Naive thymus-derived CD4-positive, alpha-beta T cell (primary cell): Measurements from ENCODE around the gene ABHD2. TPM values are rescaled to one million over a fixed set of nuclear protein-coding genes. Genes with fewer than 3 reads are reported as not detected.

Experiments used
- ATAC-seq: fragments of 150-1000 bp; cut with Tn5 transposase; 2 replicates; pipeline ENCODE4 v1.10.0; 2021; ENCODE audit warnings: mild to moderate bottlenecking, moderate library complexity
- CTCF ChIA-PET: fragments of 350-600 bp; sonication (Branson Sonifier 250); formaldehyde crosslinking; loops from one replicate; lab custom pipeline; 2021; ENCODE audit warnings: antibody characterized with exemption; lab: Charles Lee
- POLR2A ChIA-PET: fragments of 350-600 bp; sonication (Branson Sonifier 250); formaldehyde crosslinking; loops from one replicate; lab custom pipeline; 2021; ENCODE audit warnings: antibody characterized with exemption, inconsistent platforms; lab: Charles Lee
- DNase-seq, 9 donors: peaks; one replicate each; pipeline versions ENCODE4 v3.0.0 to v3.0.0-alpha.2; 2020 to 2022; ENCODE audit warnings: mixed read lengths in 1 of 9
- H3K27ac ChIP-seq: one replicate; pipeline ENCODE4 v1.7.0; 2013; ENCODE audit warnings: mild to moderate bottlenecking, low read depth, low read length, moderate library complexity
- H3K27me3 ChIP-seq, 2 donors: one replicate each; pipeline ENCODE4 v1.7.0; 2013; ENCODE audit warnings: low read length in 2 of 2, mild to moderate bottlenecking in 2 of 2, moderate library complexity in 2 of 2; ENCODE audit not compliant: control insufficient read depth in 2 of 2, insufficient read depth in 2 of 2
- H3K36me3 ChIP-seq, 3 experiments: 1 replicate in 2 of 3; 2 replicates in 1 of 3; pipeline ENCODE4 v1.7.0; 2013; ENCODE audit warnings: low read length in 3 of 3, mild to moderate bottlenecking in 3 of 3, moderate library complexity in 1 of 3; ENCODE audit not compliant: insufficient read depth in 3 of 3, control insufficient read depth in 2 of 3
- H3K4me1 ChIP-seq, 2 donors: one replicate each; pipeline ENCODE4 v1.7.0; 2013; ENCODE audit warnings: low read length in 2 of 2, mild to moderate bottlenecking in 2 of 2, moderate library complexity in 1 of 2; ENCODE audit not compliant: control insufficient read depth in 2 of 2, insufficient read depth in 2 of 2
- H3K4me3 ChIP-seq: 2 replicates; pipeline ENCODE4 v1.7.0; 2013; ENCODE audit warnings: mild to moderate bottlenecking, low read length
- H3K9me3 ChIP-seq, 3 experiments: 1 replicate in 2 of 3; 2 replicates in 1 of 3; pipeline ENCODE4 v1.7.0; 2013; ENCODE audit warnings: low read length in 3 of 3; ENCODE audit not compliant: control insufficient read depth in 2 of 3
- H3K27ac Mint-ChIP-seq, 9 donors: one replicate each; pipeline ENCODE4 v1.8.0; 2020 to 2022; ENCODE audit warnings: mixed read lengths in 9 of 9, mild to moderate bottlenecking in 8 of 9, moderate library complexity in 5 of 9, inconsistent platforms in 2 of 9
- H3K27me3 Mint-ChIP-seq, 5 donors: one replicate each; pipeline ENCODE4 v1.8.0; 2021 to 2022; ENCODE audit warnings: mixed read lengths in 5 of 5, mild to moderate bottlenecking in 1 of 5
- H3K36me3 Mint-ChIP-seq, 5 donors: one replicate each; pipeline ENCODE4 v1.8.0; 2020 to 2022; ENCODE audit warnings: mixed read lengths in 5 of 5, mild to moderate bottlenecking in 3 of 5, inconsistent platforms in 1 of 5
- H3K4me1 Mint-ChIP-seq, 7 donors: one replicate each; pipeline ENCODE4 v1.8.0; 2020 to 2022; ENCODE audit warnings: mixed read lengths in 7 of 7, mild to moderate bottlenecking in 3 of 7, inconsistent platforms in 1 of 7
- H3K4me3 Mint-ChIP-seq, 10 donors: one replicate each; pipeline ENCODE4 v1.8.0; 2020 to 2022; ENCODE audit warnings: mild to moderate bottlenecking in 10 of 10, mixed read lengths in 10 of 10, moderate library complexity in 6 of 10, inconsistent platforms in 2 of 10
- H3K9me3 Mint-ChIP-seq, 11 donors: one replicate each; pipeline ENCODE4 v1.8.0; 2020 to 2022; ENCODE audit warnings: mixed read lengths in 11 of 11, mild to moderate bottlenecking in 4 of 11, inconsistent platforms in 1 of 11, moderate library complexity in 1 of 11
- intact Hi-C, 2 donors: fragments of 100-400 bp; cut with micrococcal nuclease; formaldehyde crosslinking; loops; one replicate each; pipeline ENCODE4 v1.15.1; 2023
- polyA plus RNA-seq, 2 donors: library from polyadenylated mRNA; unstranded; fragments of 300-500 nt; fragmentation: Illumina TruSeq; gene quantifications; one replicate each; pipeline ENCODE4 v1.2.3, GENCODE V29; 2021
- total RNA-seq, 6 experiments: library from RNA in 5 of 6; stranded (reverse) in 5 of 6; gene quantifications; 1 replicate in 5 of 6; 2 replicates in 1 of 6; pipeline ENCODE4 v1.2.3 and lab custom pipeline; 2021 to 2026

The ABHD2 gene
- total and polyA plus RNA-seq, 7 experiments from 2014 or later = 19.4 to 85.0 (median 63.6) TPM

DNA sequence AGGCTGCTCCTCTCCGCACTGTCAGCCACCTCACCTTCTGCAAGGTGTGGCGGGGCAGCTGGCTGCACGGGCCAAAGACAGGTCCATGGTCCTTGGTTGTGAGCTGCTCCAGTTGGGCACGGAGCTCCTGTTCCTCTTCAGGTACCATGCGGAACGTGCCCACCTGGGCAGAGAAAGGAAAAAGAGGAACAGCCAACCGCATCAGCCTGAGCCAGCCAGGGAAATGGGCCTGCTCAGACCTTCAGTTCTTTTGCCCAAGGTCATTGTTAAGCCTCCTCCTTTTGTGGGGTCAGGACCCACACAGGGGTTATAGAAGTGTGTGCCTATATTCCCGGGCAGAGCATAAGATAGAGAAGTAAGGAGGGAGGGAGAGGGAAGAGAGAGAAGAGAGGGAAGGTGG, 130.3 kb downstream of the ABHD2 start:
- ChIA-PET CTCF (interaction anchor here (1.1 kb wide), 1 partner anchor 11 kb away, joined by 3 read pairs; no protein-coding TSS in a partner anchor), POLR2A (no interaction called here)
- DNase-seq (no peak), ATAC-seq (no peak)
- Mint-ChIP-seq H3K9me3 (no peaks in the 10 kb centered on the region), H3K4me3 (no peak overlapping the region), H3K4me1 (peaks cover 0 to 1% (median 0%) of the 10 kb centered on the region in 7 donors), H3K27ac (no peak overlapping the region), H3K27me3 (peaks cover 0 to 12% (median 0%) of the 10 kb centered on the region in 5 donors), H3K36me3 (no peaks in the 10 kb centered on the region)
- H3K27me3 ChIP-seq = no peaks in the 10 kb centered on the region
- no peaks in the 10 kb centered on the region for H3K4me1 ChIP-seq
- no peak overlapping the region for H3K27ac ChIP-seq
- H3K36me3 ChIP-seq = no peaks in the 10 kb centered on the region
- H3K9me3 ChIP-seq = no peaks in the 10 kb centered on the region
- no peak overlapping the region for H3K4me3 ChIP-seq
- intact Hi-C loops = no loop called here

DNA sequence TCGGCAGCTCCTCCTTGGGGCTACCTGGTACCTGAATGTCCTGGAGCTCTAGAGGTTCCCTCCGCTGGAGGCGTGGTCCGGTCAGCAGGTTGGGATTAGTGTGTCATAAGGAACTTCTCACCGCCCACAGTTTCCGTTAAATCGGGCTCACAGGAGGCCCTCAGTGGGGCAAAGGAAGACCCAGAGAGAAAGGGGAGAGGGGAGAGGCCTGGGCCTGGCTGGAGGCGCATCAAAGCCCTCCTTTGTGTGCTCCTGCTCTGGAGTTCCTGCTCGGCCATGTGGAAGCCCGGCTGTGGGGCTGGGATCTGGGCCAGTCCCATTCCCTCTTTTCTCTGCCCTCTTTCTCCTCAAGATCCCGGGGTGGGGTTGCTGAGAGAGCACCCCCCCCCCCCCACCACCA, 133.3 kb downstream of the ABHD2 start, which contains the start of gene RLBP1:
TSS of gene RLBP1 (minus strand) at position 37 of the 400 bp plus-strand sequence. CDS start 2,604 bp downstream, outside the sequence.
- POLR2A ChIA-PET = no interaction called here
- Mint-ChIP-seq H3K9me3 (no peaks in the 10 kb centered on the region), H3K27me3 (peaks cover 0 to 6% (median 0%) of the 10 kb centered on the region in 5 donors), H3K36me3 (no peaks in the 10 kb centered on the region), H3K4me1 (no peaks in the 10 kb centered on the region), H3K4me3 (no peak within 1 kb of the TSS), H3K27ac (no peak within 1 kb of the TSS)
- no peak within 1 kb of the TSS for H3K27ac ChIP-seq
- no peaks in the 10 kb centered on the region for H3K4me1 ChIP-seq
- no peak within 1 kb of the TSS for H3K4me3 ChIP-seq
- H3K27me3 ChIP-seq = no peaks in the 10 kb centered on the region
- ATAC-seq (no peak), DNase-seq (no peak)
- intact Hi-C loops = no loop called here
- H3K9me3 ChIP-seq = no peaks in the 10 kb centered on the region
- CTCF ChIA-PET = no interaction called here
- H3K36me3 ChIP-seq = no peaks in the 10 kb centered on the region

DNA sequence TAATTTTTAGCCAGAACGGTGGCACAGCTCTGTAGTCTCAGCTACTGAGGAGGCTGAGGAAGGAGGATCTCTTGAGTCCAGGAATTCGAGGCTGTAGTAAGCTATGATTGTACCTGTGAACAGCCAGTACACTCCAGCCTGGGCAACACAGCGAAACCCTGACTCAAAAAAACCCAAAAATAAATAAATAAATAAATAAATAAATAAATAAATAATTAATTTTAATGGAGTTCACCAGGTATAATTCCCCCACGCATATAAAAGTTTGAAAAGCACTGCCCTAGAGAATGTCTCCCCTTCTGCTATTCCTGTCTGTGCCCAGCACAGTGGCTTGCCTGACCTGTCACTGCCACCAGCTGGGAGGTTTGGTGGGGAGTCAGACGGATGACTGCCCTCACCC, 137.3 kb downstream of the ABHD2 start:
- Histone ChIP-seq H3K4me3 (no peak overlapping the region), H3K4me1 (no peaks in the 10 kb centered on the region), H3K36me3 (no peaks in the 10 kb centered on the region), H3K27me3 (no peaks in the 10 kb centered on the region), H3K27ac (no peak overlapping the region), H3K9me3 (no peaks in the 10 kb centered on the region)
- DNase-seq (no peak), ATAC-seq (no peak)
- H3K9me3 Mint-ChIP-seq = no peaks in the 10 kb centered on the region
- CTCF ChIA-PET = interaction anchor here (0.6 kb wide), 1 partner anchor 108 kb away, joined by 3 read pairs; no protein-coding TSS in a partner anchor
- POLR2A ChIA-PET = no interaction called here
- no peak overlapping the region for H3K4me3 Mint-ChIP-seq
- no peak overlapping the region for H3K27ac Mint-ChIP-seq
- no peaks in the 10 kb centered on the region for H3K4me1 Mint-ChIP-seq
- peaks cover 0 to 15% (median 7%) of the 10 kb centered on the region in 5 donors for H3K27me3 Mint-ChIP-seq
- intact Hi-C loops = no loop called here
- no peaks in the 10 kb centered on the region for H3K36me3 Mint-ChIP-seq

DNA sequence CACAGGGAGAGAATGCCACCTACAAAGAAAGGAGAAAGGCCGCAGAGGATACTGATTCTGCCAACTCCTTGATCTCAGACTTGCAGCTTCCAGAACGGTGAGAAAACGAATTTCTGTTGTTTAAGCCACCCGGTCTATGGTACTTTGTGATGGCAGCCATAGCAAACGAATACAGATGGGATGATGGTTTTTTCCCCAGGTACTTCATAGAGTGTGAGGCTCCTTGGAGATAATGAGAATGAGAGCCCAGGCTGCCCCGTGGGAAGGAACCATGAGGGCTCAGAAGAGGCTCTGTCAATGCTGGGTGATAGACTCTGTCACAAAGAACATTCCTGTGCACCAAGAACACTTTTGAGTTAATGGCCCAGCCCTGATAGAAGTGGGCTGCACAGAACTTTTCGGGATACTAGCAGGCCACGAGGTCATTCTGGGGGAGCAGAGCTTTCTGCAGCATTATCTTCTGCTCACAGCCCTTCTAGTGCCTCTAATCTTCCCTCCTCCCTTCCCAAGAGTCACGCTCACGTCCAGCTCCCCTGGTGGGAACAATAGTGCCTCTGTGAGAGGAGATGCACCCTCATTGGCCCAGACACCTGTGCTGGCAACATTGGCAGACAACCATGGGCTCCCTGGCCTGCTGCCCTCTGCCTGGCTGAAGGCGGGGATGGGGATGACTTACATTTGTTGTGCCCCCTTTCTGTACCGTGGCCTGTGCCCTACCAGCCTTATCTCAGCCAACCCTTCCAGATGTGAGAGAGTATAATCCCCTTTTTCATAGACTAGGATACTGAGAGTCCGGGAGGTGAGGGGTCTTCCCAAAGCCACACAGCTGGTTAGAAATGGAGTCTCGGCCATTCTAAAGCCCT, 138.3 kb downstream of the ABHD2 start:
- CTCF ChIA-PET = no interaction called here
- H3K27ac ChIP-seq = no peak overlapping the region
- no peaks in the 10 kb centered on the region for H3K9me3 Mint-ChIP-seq

DNA sequence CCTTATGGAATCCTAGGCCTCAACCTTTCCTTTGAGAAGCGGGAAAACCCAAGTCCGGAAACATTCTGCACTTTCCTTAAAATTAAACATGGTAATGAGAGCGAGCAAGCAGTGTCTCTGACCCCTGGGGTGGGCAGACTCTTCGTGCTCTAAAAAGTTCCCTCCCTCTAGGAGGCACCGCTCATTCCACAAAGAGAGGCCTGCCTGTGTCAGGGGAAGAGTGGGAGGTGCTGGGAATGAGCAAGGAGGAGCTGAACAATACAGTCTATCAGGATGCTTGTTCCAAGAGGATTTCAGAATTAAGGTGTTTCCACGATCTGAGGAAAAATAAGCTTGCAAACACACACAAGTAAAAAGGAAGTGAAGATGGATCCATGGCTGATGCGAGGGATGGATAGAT, 139.2 kb downstream of the ABHD2 start:
- ChIA-PET CTCF (no interaction called here), POLR2A (no interaction called here)

More for the DNA sequence above, 138.3 kb downstream of the ABHD2 start:
- no peaks in the 10 kb centered on the region for H3K36me3 ChIP-seq
- H3K9me3 ChIP-seq = no peaks in the 10 kb centered on the region
- H3K4me1 ChIP-seq = no peaks in the 10 kb centered on the region
- Mint-ChIP-seq H3K4me3 (no peak overlapping the region), H3K27me3 (peaks cover 0 to 16% (median 7%) of the 10 kb centered on the region in 5 donors), H3K4me1 (no peaks in the 10 kb centered on the region), H3K27ac (no peak overlapping the region), H3K36me3 (no peaks in the 10 kb centered on the region)
- DNase-seq = no peak
- H3K27me3 ChIP-seq = no peaks in the 10 kb centered on the region
- intact Hi-C loops = no loop called here
- no peak for ATAC-seq
- no peak overlapping the region for H3K4me3 ChIP-seq
- POLR2A ChIA-PET = no interaction called here

DNA sequence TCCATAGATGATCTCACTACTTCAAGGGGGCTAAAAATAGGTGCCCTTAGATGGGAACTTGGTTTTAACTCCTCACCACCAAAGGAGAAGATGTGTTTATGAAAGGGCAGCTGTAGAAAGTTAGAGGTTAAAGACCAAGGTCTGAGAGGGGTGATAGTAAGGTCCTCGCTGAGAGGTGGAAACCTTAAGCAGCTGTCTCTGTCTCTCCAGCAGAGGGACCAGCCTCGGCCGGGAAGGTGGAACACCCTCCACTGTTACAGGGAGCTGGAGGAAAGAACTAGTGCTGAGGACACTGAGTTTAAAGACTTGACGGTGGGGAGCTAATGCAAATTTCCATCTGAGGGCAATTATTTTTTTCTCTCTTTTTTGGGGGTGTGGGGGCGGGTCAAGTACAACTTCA, 142.0 kb downstream of the ABHD2 start:
- intact Hi-C loops = no loop called here
- no peak overlapping the region for H3K4me3 Mint-ChIP-seq
- no peaks in the 10 kb centered on the region for H3K36me3 ChIP-seq
- no peaks in the 10 kb centered on the region for H3K9me3 ChIP-seq
- no peaks in the 10 kb centered on the region for H3K4me1 ChIP-seq
- H3K27ac Mint-ChIP-seq = no peak overlapping the region
- H3K4me1 Mint-ChIP-seq = no peaks in the 10 kb centered on the region
- ChIA-PET POLR2A (no interaction called here), CTCF (no interaction called here)
- DNase-seq (no peak), ATAC-seq (no peak)
- no peak overlapping the region for H3K4me3 ChIP-seq
- no peak overlapping the region for H3K27ac ChIP-seq
- no peaks in the 10 kb centered on the region for H3K9me3 Mint-ChIP-seq
- H3K36me3 Mint-ChIP-seq = no peaks in the 10 kb centered on the region
- H3K27me3 Mint-ChIP-seq = peaks cover 3 to 36% (median 8%) of the 10 kb centered on the region in 5 donors
- no peaks in the 10 kb centered on the region for H3K27me3 ChIP-seq

More for the DNA sequence above, 139.2 kb downstream of the ABHD2 start:
- no peak for DNase-seq
- no peak overlapping the region for H3K27ac Mint-ChIP-seq
- Histone ChIP-seq H3K27ac (no peak overlapping the region), H3K9me3 (no peaks in the 10 kb centered on the region), H3K27me3 (no peaks in the 10 kb centered on the region), H3K4me1 (no peaks in the 10 kb centered on the region), H3K36me3 (no peaks in the 10 kb centered on the region), H3K4me3 (no peak overlapping the region)
- no peak overlapping the region for H3K4me3 Mint-ChIP-seq
- intact Hi-C loops = no loop called here
- no peaks in the 10 kb centered on the region for H3K4me1 Mint-ChIP-seq
- peaks cover 0 to 22% (median 7%) of the 10 kb centered on the region in 5 donors for H3K27me3 Mint-ChIP-seq
- H3K9me3 Mint-ChIP-seq = no peaks in the 10 kb centered on the region
- H3K36me3 Mint-ChIP-seq = no peaks in the 10 kb centered on the region
- ATAC-seq = no peak

DNA sequence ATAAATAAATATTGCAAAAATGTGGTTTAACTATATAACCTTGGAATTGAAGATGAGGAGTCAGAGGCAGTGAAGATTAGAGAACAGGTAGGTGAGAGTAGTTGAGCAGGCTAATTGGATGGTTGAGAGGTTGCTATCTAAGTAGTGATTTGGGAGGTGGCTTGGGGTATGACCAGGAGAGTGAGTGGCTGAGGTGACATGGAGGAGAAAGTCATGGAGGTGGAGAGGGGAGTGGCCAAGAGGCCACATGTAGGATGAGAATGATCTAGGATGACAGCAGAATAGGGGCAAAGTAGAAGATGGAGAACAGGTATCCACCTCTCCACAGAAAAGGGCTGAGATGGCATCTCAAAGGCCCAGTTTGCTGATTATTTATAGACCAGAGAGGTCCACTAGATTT, 143.6 kb downstream of the ABHD2 start:
- DNase-seq (no peak), ATAC-seq (no peak)
- CTCF ChIA-PET = no interaction called here
- Mint-ChIP-seq H3K4me3 (no peak overlapping the region), H3K27me3 (peaks cover 3 to 44% (median 8%) of the 10 kb centered on the region in 5 donors), H3K9me3 (no peaks in the 10 kb centered on the region), H3K27ac (no peak overlapping the region), H3K36me3 (no peaks in the 10 kb centered on the region), H3K4me1 (no peaks in the 10 kb centered on the region)
- H3K27me3 ChIP-seq = no peaks in the 10 kb centered on the region
- POLR2A ChIA-PET = no interaction called here
- H3K27ac ChIP-seq = no peak overlapping the region
- no peaks in the 10 kb centered on the region for H3K36me3 ChIP-seq
- H3K4me3 ChIP-seq = no peak overlapping the region
- intact Hi-C loops = no loop called here
- no peaks in the 10 kb centered on the region for H3K4me1 ChIP-seq
- no peaks in the 10 kb centered on the region for H3K9me3 ChIP-seq
